ENCODE data around the gene SFTPA2. TPM values are rescaled to one million over a fixed set of nuclear protein-coding genes. Genes with fewer than 3 reads are reported as not detected.

SFTPA2 gene
- total and polyA plus RNA-seq, 2 of the 4 experiments (the other 2 are of a cell fraction): not detected

- Histone ChIP-seq H3K4me3 (ENCODE audit: insufficient read depth, low read depth, low read length) (no peak overlapping the region), H3K27me3 (ENCODE audit: control insufficient read depth, insufficient read depth, low read length) (peaks cover 34% of the 10 kb centered on the region), H3K18ac (ENCODE audit: low read depth, low read length) (no peak overlapping the region), H2BK5ac (ENCODE audit: low read depth, low read length, poor library complexity, severe bottlenecking) (no peak overlapping the region), H4K91ac (ENCODE audit: insufficient read depth, low read depth, low read length) (no peak overlapping the region), H2BK15ac (ENCODE audit: low read depth, low read length) (no peak overlapping the region), H4K5ac (ENCODE audit: low read depth, low read length) (no peak overlapping the region), H4K8ac (ENCODE audit: low read depth in 2 of 2, low read length in 2 of 2) (no peak overlapping the region), H3K23ac (ENCODE audit: low read depth, low read length) (no peak overlapping the region), H2BK20ac (ENCODE audit: low read depth, low read length) (no peak overlapping the region), H2AK5ac (ENCODE audit: low read depth, low read length) (no peak overlapping the region), H2AFZ (replicated peaks; ENCODE audit: low read length, poor library complexity) (no peak overlapping the region), H3K9me3 (ENCODE audit: control insufficient read depth, insufficient read depth, low read length) (no peaks in the 10 kb centered on the region), H3K36me3 (ENCODE audit: control insufficient read depth, insufficient read depth, low read length) (no peaks in the 10 kb centered on the region), H3K4ac (ENCODE audit: low read depth, low read length) (no peak overlapping the region), H2AK9ac (replicated peaks; ENCODE audit: low read depth, low read length, poor library complexity) (no peak overlapping the region), H2BK120ac (ENCODE audit: low read depth, low read length) (no peak overlapping the region), H3K56ac (ENCODE audit: extremely low read depth, insufficient read depth, low read length) (no peak overlapping the region), H3K14ac (replicated peaks; ENCODE audit: low read depth, low read length) (no peak overlapping the region), H3K9me1 (ENCODE audit: insufficient read depth, low read length) (no peaks in the 10 kb centered on the region), H3K79me1 (ENCODE audit: low read depth in 1 of 2, low read length in 2 of 2) (no peaks in the 10 kb centered on the region), H3K4me1 (ENCODE audit: control insufficient read depth, insufficient read depth, low read length) (no peaks in the 10 kb centered on the region), H3K27ac (ENCODE audit: insufficient read depth, low read length) (no peak overlapping the region), H4K20me1 (ENCODE audit: insufficient read depth, low read length) (no peaks in the 10 kb centered on the region), H3K9ac (ENCODE audit: low read depth, low read length) (no peak overlapping the region), H3K4me2 (ENCODE audit: low read depth, low read length) (no peak overlapping the region)
- ATAC-seq (ENCODE audit: low read depth) (no peak), DNase-seq (no peak)
- no TSS peak for BruUV-seq (replicated peaks)
- TF ChIP-seq RCOR1 (IDR thresholded peaks at IDR 0.05; ENCODE audit: insufficient replicate concordance, low read length): no peak
- TF ChIP-seq MXI1 (IDR thresholded peaks at IDR 0.05; ENCODE audit: borderline replicate concordance, low read depth, low read length): no peak
- TF ChIP-seq CTCF (conservative IDR thresholded peaks at IDR 0.05; ENCODE audit: low read depth, low read length): no peak
- no peak for TF ChIP-seq MAFK (IDR thresholded peaks at IDR 0.05; ENCODE audit: low read depth, low read length)
- TF ChIP-seq ELK1 (IDR thresholded peaks at IDR 0.05; ENCODE audit: borderline replicate concordance, low read depth, low read length): no peak
- no peak for TF ChIP-seq MAZ (IDR thresholded peaks at IDR 0.05; ENCODE audit: borderline replicate concordance, low read depth, low read length)
- TF ChIP-seq FOS (IDR thresholded peaks at IDR 0.05; ENCODE audit: low read depth, low read length): no peak
- no peak for TF ChIP-seq CEBPB (IDR thresholded peaks at IDR 0.05; ENCODE audit: low read depth, low read length)
- no peak for TF ChIP-seq USF2 (IDR thresholded peaks at IDR 0.05; ENCODE audit: low read depth, low read length)
- TF ChIP-seq POLR2A (IDR thresholded peaks at IDR 0.05; ENCODE audit: low read depth, low read length): no peak
- no peak for TF ChIP-seq CHD1 (IDR thresholded peaks at IDR 0.05; ENCODE audit: low read depth, low read length)
- TF ChIP-seq SMC3 (IDR thresholded peaks at IDR 0.05; ENCODE audit: low read depth, low read length): no peak
- TF ChIP-seq RAD21 (IDR thresholded peaks at IDR 0.05; ENCODE audit: low read length): no peak
- TF ChIP-seq NFE2L2 (IDR thresholded peaks at IDR 0.05; ENCODE audit: low read depth, low read length): no peak
- no peak for TF ChIP-seq RFX5 (IDR thresholded peaks at IDR 0.05; ENCODE audit: low read depth, low read length)
- no peak for TF ChIP-seq BHLHE40 (IDR thresholded peaks at IDR 0.05; ENCODE audit: low read depth, low read length)
- CTCF ChIA-PET: no interaction called here
- in situ Hi-C loops (cut with MboI; ENCODE audit: low sequenced_read_pairs) (no loop called here), dilution Hi-C loops (cut with HindIII; ENCODE audit: low sequenced_read_pairs, unreplicated experiment) (no loop called here), intact Hi-C loops (cut with micrococcal nuclease) (no loop called here)
- WGBS, 2 experiments (ENCODE audit: extremely low coverage in 2 of 2, insufficient read length in 1 of 2): 0% methylated on average over 2 of the region's 2 CpGs; no CpG with 5 or more reads in 1 of the 2 experiments
- POLR2A ChIA-PET (ENCODE audit: unreplicated experiment): no interaction called here
Measured at GRCh38 chr10:79586933-79587332, 26.7 kb upstream of the SFTPA2 start.
